Osteocyte (in vitro differentiated cells): ENCODE measurements around the gene CEP85L. TPM values are rescaled to one million over a fixed set of nuclear protein-coding genes. Genes with fewer than 3 reads are reported as not detected.

Experiments used
- DNase-seq: peaks from one replicate; pipeline ENCODE4 v3.0.0; 2021; ENCODE audit warnings: mixed read lengths; ENCODE audit not compliant: unreplicated experiment; ENCODE audit errors: extremely low spot score
- H3K27ac Mint-ChIP-seq: one replicate; pipeline ENCODE4 v1.8.0; 2021; ENCODE audit warnings: mild to moderate bottlenecking, mixed read lengths; ENCODE audit not compliant: unreplicated experiment
- H3K27me3 Mint-ChIP-seq: one replicate; pipeline ENCODE4 v1.8.0; 2021; ENCODE audit warnings: mixed read lengths; ENCODE audit not compliant: unreplicated experiment
- H3K36me3 Mint-ChIP-seq: one replicate; pipeline ENCODE4 v1.8.0; 2021; ENCODE audit warnings: mixed read lengths; ENCODE audit not compliant: unreplicated experiment
- H3K4me1 Mint-ChIP-seq: one replicate; pipeline ENCODE4 v1.8.0; 2021; ENCODE audit warnings: mixed read lengths; ENCODE audit not compliant: unreplicated experiment
- H3K4me3 Mint-ChIP-seq: one replicate; pipeline ENCODE4 v1.8.0; 2021; ENCODE audit warnings: mild to moderate bottlenecking, moderate library complexity, mixed read lengths; ENCODE audit not compliant: unreplicated experiment
- H3K9me3 Mint-ChIP-seq: one replicate; pipeline ENCODE4 v1.8.0; 2021; ENCODE audit warnings: mixed read lengths; ENCODE audit not compliant: unreplicated experiment
- CTCF ChIP-seq: fragments of 200-600 bp; sonication (generic); IDR thresholded peaks from 2 replicates; pipeline ENCODE4 v1.5.0; 2021; ENCODE audit warnings: antibody characterized with exemption, mild to moderate bottlenecking, moderate library complexity
- total RNA-seq: library from RNA; stranded (reverse); gene quantifications from 2 replicates; pipeline ENCODE4 v1.2.1, GENCODE V29; 2021

The CEP85L gene
- total RNA-seq, 1 donor from 2014 or later: 10.4 TPM

GRCh38 chr6:118485601-118486550 is 165.5 kb downstream of the CEP85L start:
- Mint-ChIP-seq H3K27ac (no peak overlapping the region), H3K27me3 (no peaks in the 10 kb centered on the region), H3K4me3 (no peak overlapping the region), H3K9me3 (peaks cover 33% of the 10 kb centered on the region), H3K4me1 (no peaks in the 10 kb centered on the region), H3K36me3 (peaks cover 47% of the 10 kb centered on the region)
- TF ChIP-seq CTCF: no peak
- no peak for DNase-seq

GRCh38 chr6:118476551-118476950 is 174.8 kb downstream of the CEP85L start:
- Mint-ChIP-seq H3K9me3 (no peaks in the 10 kb centered on the region), H3K36me3 (peaks cover 16% of the 10 kb centered on the region), H3K27ac (no peak overlapping the region), H3K4me3 (no peak overlapping the region), H3K4me1 (no peaks in the 10 kb centered on the region), H3K27me3 (no peaks in the 10 kb centered on the region)
- DNase-seq: no peak
- TF ChIP-seq CTCF: no peak

- no peak overlapping the region for H3K27ac Mint-ChIP-seq
- TF ChIP-seq CTCF: no peak
- no peak overlapping the region for H3K4me3 Mint-ChIP-seq
- DNase-seq: no peak
- H3K36me3 Mint-ChIP-seq: peaks cover 11% of the 10 kb centered on the region
- H3K27me3 Mint-ChIP-seq: no peaks in the 10 kb centered on the region
- H3K4me1 Mint-ChIP-seq: no peaks in the 10 kb centered on the region
- H3K9me3 Mint-ChIP-seq: no peaks in the 10 kb centered on the region
These were observed 178.1 kb downstream of the CEP85L start for GRCh38 chr6:118473266-118473665.

DNA sequence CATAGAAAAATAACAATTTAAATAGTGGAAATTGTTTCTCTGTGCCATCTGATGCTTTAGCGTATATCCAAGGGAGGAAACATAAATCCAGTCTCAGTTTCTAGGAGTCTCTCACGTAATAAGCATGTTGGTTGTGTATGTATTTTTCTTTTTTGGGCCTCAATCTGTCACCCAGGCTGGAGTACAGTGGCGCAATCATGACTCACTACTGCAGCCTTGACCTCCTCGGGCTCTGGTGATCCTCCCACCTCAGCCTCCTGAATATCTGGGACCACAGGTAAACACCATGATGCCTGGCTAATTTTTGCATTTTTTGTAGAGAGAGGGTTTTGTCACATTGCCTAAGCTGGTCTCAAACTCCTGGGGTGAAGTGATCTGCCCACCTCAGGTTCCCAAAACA is 181.9 kb downstream of the CEP85L start:
- TF ChIP-seq CTCF: no peak
- H3K4me3 Mint-ChIP-seq: no peak overlapping the region
- no peak for DNase-seq
- no peaks in the 10 kb centered on the region for H3K9me3 Mint-ChIP-seq
- H3K4me1 Mint-ChIP-seq: no peaks in the 10 kb centered on the region
- no peak overlapping the region for H3K27ac Mint-ChIP-seq
- peaks cover 31% of the 10 kb centered on the region for H3K36me3 Mint-ChIP-seq
- H3K27me3 Mint-ChIP-seq: no peaks in the 10 kb centered on the region

DNA sequence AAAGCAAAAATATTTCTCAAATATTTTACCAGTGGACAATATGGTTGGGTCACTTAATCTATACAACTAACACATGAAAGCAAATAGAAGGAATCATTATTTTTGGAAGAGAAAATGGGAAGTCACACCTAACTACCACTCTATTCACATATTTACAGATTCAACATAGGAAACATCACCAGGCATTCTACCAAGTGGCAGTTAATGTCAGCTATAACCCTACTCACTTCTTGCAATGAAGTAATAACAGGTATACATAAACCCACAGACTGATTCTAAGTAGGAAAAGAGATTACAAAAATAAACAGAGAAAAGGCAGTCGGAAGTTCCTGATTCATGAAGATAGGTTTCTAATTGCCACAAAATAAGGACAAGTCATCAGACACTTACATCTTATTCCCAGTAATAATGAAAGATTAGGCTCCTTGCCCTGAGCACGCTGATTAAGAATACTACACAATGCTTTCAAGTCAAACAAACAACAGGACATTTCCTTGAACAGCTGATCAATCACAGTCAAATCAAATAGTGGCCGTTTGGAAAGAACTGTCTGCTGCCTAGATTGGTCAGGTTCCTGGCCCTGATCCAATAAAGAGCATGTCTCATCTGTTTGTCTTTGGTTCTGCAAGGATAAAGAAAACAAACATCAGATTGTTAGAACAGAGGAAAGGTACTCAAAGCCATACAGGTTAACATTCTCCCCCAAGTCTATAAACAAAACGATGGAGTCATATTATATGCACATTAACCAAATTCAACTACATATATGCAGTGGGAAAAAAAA is 182.5 kb downstream of the CEP85L start:
- Mint-ChIP-seq H3K36me3 (peaks cover 31% of the 10 kb centered on the region), H3K27me3 (no peaks in the 10 kb centered on the region), H3K27ac (no peak overlapping the region), H3K4me1 (no peaks in the 10 kb centered on the region), H3K4me3 (no peak overlapping the region), H3K9me3 (no peaks in the 10 kb centered on the region)
- TF ChIP-seq CTCF: no peak
- no peak for DNase-seq
